GM23248 (cell line): ENCODE data around the gene CAMK2D. TPM values are rescaled to one million over a fixed set of nuclear protein-coding genes. Genes with fewer than 3 reads are reported as not detected.

Source experiments
- DNase-seq: peaks from one replicate; pipeline ENCODE4 v3.0.0-alpha.2; 2015
- H2AFZ ChIP-seq: fragments of 200-600 bp; sonication (generic); 2 replicates; pipeline ENCODE4 v1.6.1; 2016; ENCODE audit warnings: antibody characterized with exemption
- H3F3A ChIP-seq: fragments of 200-600 bp; sonication (generic); 2 replicates; pipeline ENCODE4 v1.6.1; 2016; ENCODE audit warnings: mild to moderate bottlenecking, antibody characterized with exemption, mixed run types; ENCODE audit not compliant: insufficient read depth
- H3K27ac ChIP-seq: fragments of 200-600 bp; sonication (generic); 2 replicates; pipeline ENCODE4 v1.5.1; 2016; ENCODE audit warnings: mild to moderate bottlenecking
- H3K27me3 ChIP-seq: fragments of 200-600 bp; sonication (generic); replicated peaks from 2 replicates; pipeline ENCODE4 v1.6.1; 2016; ENCODE audit warnings: mild to moderate bottlenecking; ENCODE audit not compliant: insufficient read depth
- H3K36me3 ChIP-seq: fragments of 200-600 bp; sonication (generic); 2 replicates; pipeline ENCODE4 v1.6.1; 2016; ENCODE audit warnings: low read depth, mild to moderate bottlenecking
- H3K4me1 ChIP-seq: fragments of 200-600 bp; sonication (generic); 2 replicates; pipeline ENCODE4 v1.6.1; 2016; ENCODE audit warnings: mild to moderate bottlenecking; ENCODE audit not compliant: insufficient read depth
- H3K4me2 ChIP-seq: fragments of 200-600 bp; sonication (generic); one replicate; pipeline ENCODE4 v1.6.1; 2016; ENCODE audit warnings: mild to moderate bottlenecking; ENCODE audit not compliant: unreplicated experiment
- H3K4me3 ChIP-seq: fragments of 200-600 bp; sonication (generic); 2 replicates; pipeline ENCODE4 v1.5.1; 2016; ENCODE audit warnings: mild to moderate bottlenecking
- H3K79me2 ChIP-seq: fragments of 200-600 bp; sonication (generic); 2 replicates; pipeline ENCODE4 v1.6.1; 2016; ENCODE audit warnings: mild to moderate bottlenecking; ENCODE audit not compliant: insufficient read depth
- H3K9ac ChIP-seq: fragments of 200-600 bp; sonication (generic); 2 replicates; pipeline ENCODE4 v1.6.1; 2016; ENCODE audit warnings: mild to moderate bottlenecking
- H3K9me2 ChIP-seq: fragments of 200-600 bp; sonication (generic); 2 replicates; pipeline ENCODE4 v1.6.1; 2016; ENCODE audit warnings: mixed run types, mild to moderate bottlenecking, moderate library complexity; ENCODE audit not compliant: insufficient read depth
- H3K9me3 ChIP-seq: fragments of 200-600 bp; sonication (generic); one replicate; pipeline ENCODE4 v1.6.1; 2017; ENCODE audit warnings: low read depth
- H4K20me1 ChIP-seq: fragments of 200-600 bp; sonication (generic); 2 replicates; pipeline ENCODE4 v1.6.0; 2016; ENCODE audit not compliant: insufficient read depth
- EZH2 ChIP-seq: fragments of 200-600 bp; sonication (generic); IDR thresholded peaks from 2 replicates; pipeline ENCODE4 v1.6.1; 2018; ENCODE audit warnings: antibody characterized with exemption, mild to moderate bottlenecking; ENCODE audit not compliant: insufficient read depth, poor library complexity, severe bottlenecking
- EZH2phosphoT487 ChIP-seq: fragments of 200-600 bp; sonication (generic); IDR thresholded peaks from 2 replicates; pipeline ENCODE4 v1.6.1; 2018; ENCODE audit warnings: antibody characterized with exemption, moderate library complexity, mild to moderate bottlenecking, low read depth; ENCODE audit not compliant: insufficient read depth
- WGBS, 2 experiments: methylation state at CpG; one replicate each; pipeline ENCODE4 v1.1.6; 2015 to 2017; ENCODE audit warnings: low lambda C conversion rate in 2 of 2, low coverage in 1 of 2; ENCODE audit errors: missing lambda C conversion rate in 2 of 2; 5-methylcytosine and 5-hydroxymethylcytosine counted together
- in situ Hi-C: fragments of 300-500 bp; cut with MboI; formaldehyde crosslinking; loops from 2 replicates; pipeline ENCODE4 v1.15.0; 2020
- polyA plus RNA-seq: library from polyadenylated mRNA; unstranded; fragments of >200 nt; fragmentation: Nextera tagmentation; extraction: Ambion mirVana; gene quantifications from 2 replicates; pipeline ENCODE4 v1.2.1, GENCODE V29; 2016
- total RNA-seq: library from RNA; depleted of rRNA; stranded (reverse); fragments of >200 nt; shearing (Covaris generic); gene quantifications from 2 replicates; pipeline ENCODE4 v1.2.3, GENCODE V29; 2014

CAMK2D gene
- total and polyA plus RNA-seq, 2 experiments from 2014 or later: 78.8 to 94.5 TPM

GRCh38 chr4:113620032-113620431 lies 141.5 kb downstream of the CAMK2D start:
- no peaks in the 10 kb centered on the region for H3K9me3 ChIP-seq
- no peak overlapping the region for H3K9ac ChIP-seq
- H3K27me3 ChIP-seq: no peaks in the 10 kb centered on the region
- in situ Hi-C loops: no loop called here
- peaks cover 5% of the 10 kb centered on the region; the same call in 1 of the 2 replicates for H3K36me3 ChIP-seq
- H3K27ac ChIP-seq: no peak overlapping the region
- peaks cover 78% of the 10 kb centered on the region for H3K79me2 ChIP-seq
- H3K4me2 ChIP-seq: no peak overlapping the region
- H4K20me1 ChIP-seq: no peaks in the 10 kb centered on the region
- H3K9me2 ChIP-seq: no peaks in the 10 kb centered on the region
- DNase-seq: no peak
- 93 to 100% methylated on average over 2 of the region's 2 CpGs for WGBS, 2 experiments
- H3K4me1 ChIP-seq: no peaks in the 10 kb centered on the region
- H2AFZ ChIP-seq: no peak overlapping the region
- H3K4me3 ChIP-seq: no peak overlapping the region
- H3F3A ChIP-seq: no peaks in the 10 kb centered on the region
- TF ChIP-seq EZH2phosphoT487 (no peak), EZH2 (no peak)

GRCh38 chr4:113619526-113619925 lies 142.0 kb downstream of the CAMK2D start:
- Histone ChIP-seq H3K9me2 (no peaks in the 10 kb centered on the region), H3F3A (no peaks in the 10 kb centered on the region), H3K4me2 (no peak overlapping the region), H3K4me1 (no peaks in the 10 kb centered on the region), H3K36me3 (0 out of 2 replicates have a peak, but pooled peaks cover 5% of the 10 kb centered on the region), H3K9ac (no peak overlapping the region), H3K79me2 (peaks cover 78% of the 10 kb centered on the region), H3K9me3 (no peaks in the 10 kb centered on the region), H3K27me3 (no peaks in the 10 kb centered on the region), H3K27ac (no peak overlapping the region), H2AFZ (no peak overlapping the region), H3K4me3 (no peak overlapping the region), H4K20me1 (no peaks in the 10 kb centered on the region)
- no peak for TF ChIP-seq EZH2phosphoT487
- no peak for TF ChIP-seq EZH2
- in situ Hi-C loops: no loop called here
- WGBS, 2 experiments: 97 to 98% methylated on average over 4 of the region's 4 CpGs
- no peak for DNase-seq

GRCh38 chr4:113618205-113618604 lies 143.3 kb downstream of the CAMK2D start:
- in situ Hi-C loops: no loop called here
- Histone ChIP-seq H3F3A (no peaks in the 10 kb centered on the region), H3K4me3 (no peak overlapping the region), H3K27me3 (no peaks in the 10 kb centered on the region), H3K9me3 (no peaks in the 10 kb centered on the region), H3K9me2 (no peaks in the 10 kb centered on the region; the same call in 1 of the 2 replicates), H3K36me3 (no peaks in the 10 kb centered on the region), H3K4me1 (peaks cover 6% of the 10 kb centered on the region; the same call in 1 of the 2 replicates), H3K79me2 (peaks cover 77% of the 10 kb centered on the region), H4K20me1 (no peaks in the 10 kb centered on the region), H3K27ac (no peak overlapping the region), H2AFZ (no peak overlapping the region), H3K4me2 (no peak overlapping the region), H3K9ac (no peak overlapping the region)
- no peak for TF ChIP-seq EZH2
- 5 to 8% methylated on average over 2 of the region's 2 CpGs for WGBS, 2 experiments
- DNase-seq: peak; percentile 29

GRCh38 chr4:113617195-113617594 lies 144.3 kb downstream of the CAMK2D start:
- no peak for DNase-seq
- Histone ChIP-seq H3K9me2 (no peaks in the 10 kb centered on the region; the same call in 1 of the 2 replicates), H3K79me2 (peaks cover 83% of the 10 kb centered on the region), H3K36me3 (no peaks in the 10 kb centered on the region), H3K27me3 (no peaks in the 10 kb centered on the region), H2AFZ (no peak overlapping the region), H3K4me2 (no peak overlapping the region), H3K4me1 (peaks cover 11% of the 10 kb centered on the region; the same call in 1 of the 2 replicates), H3F3A (no peaks in the 10 kb centered on the region), H3K9ac (no peak overlapping the region), H3K27ac (no peak overlapping the region), H3K9me3 (no peaks in the 10 kb centered on the region), H4K20me1 (no peaks in the 10 kb centered on the region), H3K4me3 (no peak overlapping the region)
- TF ChIP-seq EZH2 (no peak), EZH2phosphoT487 (no peak)
- in situ Hi-C loops: no loop called here
- WGBS, 2 experiments: 93 to 95% methylated on average over 6 of the region's 6 CpGs

- no peak overlapping the region for H3K27ac ChIP-seq
- H2AFZ ChIP-seq: no peak overlapping the region
- no peaks in the 10 kb centered on the region for H4K20me1 ChIP-seq
- no peak for TF ChIP-seq EZH2
- no peak for TF ChIP-seq EZH2phosphoT487
- WGBS, 2 experiments: 59 to 71% methylated on average over 1 of the region's 1 CpG
- no peak overlapping the region for H3K4me2 ChIP-seq
- DNase-seq: no peak
- in situ Hi-C loops: no loop called here
- H3F3A ChIP-seq: no peaks in the 10 kb centered on the region
- H3K4me3 ChIP-seq: no peak overlapping the region
- H3K9ac ChIP-seq: no peak overlapping the region
- H3K4me1 ChIP-seq: peaks cover 11% of the 10 kb centered on the region; the same call in 1 of the 2 replicates
- no peaks in the 10 kb centered on the region for H3K36me3 ChIP-seq
- no peaks in the 10 kb centered on the region for H3K27me3 ChIP-seq
- H3K9me3 ChIP-seq: no peaks in the 10 kb centered on the region
- no peaks in the 10 kb centered on the region; the same call in 1 of the 2 replicates for H3K9me2 ChIP-seq
- H3K79me2 ChIP-seq: peaks cover 87% of the 10 kb centered on the region
Observed at GRCh38 chr4:113616443-113616842, 145.1 kb downstream of the CAMK2D start.
